Measurements from ENCODE around the gene RHOT1.

GRCh38 chr17:32123782-32124181 is 18.5 kb upstream of the RHOT1 start:
- TF ChIP-seq ZFP3 (CRISPR knock-in tag; IDR thresholded peaks at IDR 0.05) (no peak), GLIS3 (CRISPR knock-in tag; IDR thresholded peaks at IDR 0.05) (no peak), OSR1 (CRISPR knock-in tag; IDR thresholded peaks at IDR 0.05) (no peak), PATZ1 (CRISPR knock-in tag; IDR thresholded peaks at IDR 0.05; ENCODE audit: borderline replicate concordance) (no peak), ARNTL (CRISPR knock-in tag; IDR thresholded peaks at IDR 0.05; ENCODE audit: borderline replicate concordance, low read depth) (no peak)

Measured in SK-N-SH treated with all-trans-retinoic acid at 6 μM for 48 hours (cell line).